Measurements from ENCODE around the gene EYA2. TPM values are rescaled to one million over a fixed set of nuclear protein-coding genes. Genes with fewer than 3 reads are reported as not detected.
A peak's percentile ranks its signal among the peaks of the same experiment; 100 is the strongest.

EYA2 gene
- total and polyA plus RNA-seq, 2 of the 4 experiments (the other 2 are of a cell fraction) = 2.3 to 5.4 TPM

- intact Hi-C loops (cut with micrococcal nuclease) = loop anchor here (1.0 kb wide), 1 partner anchor 392 kb away; no protein-coding TSS in a partner anchor
Measured at GRCh38 chr20:47150403-47151152, 255.9 kb downstream of the EYA2 start.

More at GRCh38 chr20:47150403-47151152, 255.9 kb downstream of the EYA2 start:
- in situ Hi-C loops (cut with MboI; ENCODE audit: low sequenced_read_pairs) (no loop called here), dilution Hi-C loops (cut with HindIII; ENCODE audit: low sequenced_read_pairs, unreplicated experiment) (no loop called here)
- CTCF ChIA-PET = interaction anchor here (0.7 kb wide), 1 partner anchor 397 kb away, joined by 3 read pairs; no protein-coding TSS in a partner anchor
- H4K8ac ChIP-seq (ENCODE audit: low read depth in 2 of 2, low read length in 2 of 2) = no peak overlapping the region
- no peaks in the 10 kb centered on the region for H3K79me1 ChIP-seq (ENCODE audit: low read depth in 1 of 2, low read length in 2 of 2)
- no CpG with 5 or more reads among the region's 11 CpGs for WGBS, 2 experiments (ENCODE audit: extremely low coverage in 2 of 2, insufficient read length in 1 of 2)
- H3K9me1 ChIP-seq (ENCODE audit: insufficient read depth, low read length) = no peaks in the 10 kb centered on the region; the same call in 1 of the 2 replicates
- no peak overlapping the region for H3K56ac ChIP-seq (ENCODE audit: extremely low read depth, insufficient read depth, low read length)
- no peaks in the 10 kb centered on the region for H3K36me3 ChIP-seq (ENCODE audit: control insufficient read depth, insufficient read depth, low read length)
- H2BK20ac ChIP-seq (ENCODE audit: low read depth, low read length) = no peak overlapping the region
- no peak overlapping the region for H4K5ac ChIP-seq (ENCODE audit: low read depth, low read length)
- no peak overlapping the region for H3K14ac ChIP-seq (replicated peaks; ENCODE audit: low read depth, low read length)
- H3K4ac ChIP-seq (ENCODE audit: low read depth, low read length) = no peak overlapping the region
- H2BK5ac ChIP-seq (ENCODE audit: low read depth, low read length, poor library complexity, severe bottlenecking) = no peak overlapping the region
- no peak overlapping the region for H3K23ac ChIP-seq (ENCODE audit: low read depth, low read length)
- H2AK9ac ChIP-seq (replicated peaks; ENCODE audit: low read depth, low read length, poor library complexity) = no peak overlapping the region
- no peak overlapping the region for H3K18ac ChIP-seq (ENCODE audit: low read depth, low read length)
- no peak for TF ChIP-seq CEBPB (IDR thresholded peaks at IDR 0.05; ENCODE audit: low read depth, low read length)
- peak; percentile 81 for TF ChIP-seq CTCF (conservative IDR thresholded peaks at IDR 0.05; ENCODE audit: low read depth, low read length)
- no peak for TF ChIP-seq FOS (IDR thresholded peaks at IDR 0.05; ENCODE audit: low read depth, low read length)
- TF ChIP-seq MAFK (IDR thresholded peaks at IDR 0.05; ENCODE audit: low read depth, low read length) = no peak
- peak; percentile 87 for TF ChIP-seq SMC3 (IDR thresholded peaks at IDR 0.05; ENCODE audit: low read depth, low read length)
- TF ChIP-seq BHLHE40 (IDR thresholded peaks at IDR 0.05; ENCODE audit: low read depth, low read length) = peak; percentile 90
- TF ChIP-seq USF2 (IDR thresholded peaks at IDR 0.05; ENCODE audit: low read depth, low read length) = peak; percentile 91
- no peak for TF ChIP-seq CHD1 (IDR thresholded peaks at IDR 0.05; ENCODE audit: low read depth, low read length)
- TF ChIP-seq NFE2L2 (IDR thresholded peaks at IDR 0.05; ENCODE audit: low read depth, low read length) = no peak
- no peak for TF ChIP-seq POLR2A (IDR thresholded peaks at IDR 0.05; ENCODE audit: low read depth, low read length)
- TF ChIP-seq MAZ (IDR thresholded peaks at IDR 0.05; ENCODE audit: borderline replicate concordance, low read depth, low read length) = no peak
- TF ChIP-seq RAD21 (IDR thresholded peaks at IDR 0.05; ENCODE audit: low read length) = peak; percentile 89
- H2BK15ac ChIP-seq (ENCODE audit: low read depth, low read length) = peak overlapping the region; percentile 28; the same call in 1 of the 3 replicates
- ATAC-seq (ENCODE audit: low read depth) (peak; percentile 94), DNase-seq (peak; percentile 73)
- POLR2A ChIA-PET (ENCODE audit: unreplicated experiment) = no interaction called here
- no peak overlapping the region for H2BK120ac ChIP-seq (ENCODE audit: low read depth, low read length)
- H3K4me2 ChIP-seq (ENCODE audit: low read depth, low read length) = no peak overlapping the region
- no peaks in the 10 kb centered on the region for H4K20me1 ChIP-seq (ENCODE audit: insufficient read depth, low read length)
- BruUV-seq (replicated peaks) = no TSS peak
- H2AK5ac ChIP-seq (ENCODE audit: low read depth, low read length) = 0 out of 2 replicates have a peak overlapping the region, but pooled peaks have one; percentile 27
- no peak overlapping the region for H3K4me3 ChIP-seq (ENCODE audit: insufficient read depth, low read depth, low read length)
- peaks cover 8% of the 10 kb centered on the region; the same call in 1 of the 2 replicates for H3K4me1 ChIP-seq (ENCODE audit: control insufficient read depth, insufficient read depth, low read length)
- H2AFZ ChIP-seq (replicated peaks; ENCODE audit: low read length, poor library complexity) = peak overlapping the region; percentile 34
- H3K9ac ChIP-seq (ENCODE audit: low read depth, low read length) = no peak overlapping the region
- no peak overlapping the region for H3K27ac ChIP-seq (ENCODE audit: insufficient read depth, low read length)
- no peak overlapping the region for H4K91ac ChIP-seq (ENCODE audit: insufficient read depth, low read depth, low read length)
- H3K27me3 ChIP-seq (ENCODE audit: control insufficient read depth, insufficient read depth, low read length) = no peaks in the 10 kb centered on the region
- no peaks in the 10 kb centered on the region for H3K9me3 ChIP-seq (ENCODE audit: control insufficient read depth, insufficient read depth, low read length)

Measured in IMR-90 (cell line).